Activated T-helper 2 cell treated with anti-CD3 and anti-CD28 coated beads, Interferon-gamma antibody, Interleukin-2, Interleukin-4, amounts not matched to agents 10 μg/mL and 5 μg/mL and 100 μg/mL, durations not matched to agents 14 hours and 24 hours and 36 hours (primary cell): ENCODE data around the gene WDFY4. TPM values are rescaled to one million over a fixed set of nuclear protein-coding genes. Genes with fewer than 3 reads are reported as not detected.
"Not testable (repeated sequence)": the region's sequence is repeated elsewhere in the genome, so short reads cannot be mapped to it uniquely, and the experiment has no call there.

Source experiments
- DNase-seq: peaks from one replicate; pipeline ENCODE4 v3.0.0; 2021; ENCODE audit warnings: low spot score
- H3K27ac Mint-ChIP-seq: one replicate; pipeline ENCODE4 v1.8.0; 2021; ENCODE audit warnings: mixed read lengths
- H3K27me3 Mint-ChIP-seq: one replicate; pipeline ENCODE4 v1.8.0; 2021; ENCODE audit warnings: low read depth, mixed read lengths
- H3K36me3 Mint-ChIP-seq: one replicate; pipeline ENCODE4 v1.8.0; 2021; ENCODE audit warnings: low read depth, mixed read lengths
- H3K4me1 Mint-ChIP-seq: one replicate; pipeline ENCODE4 v1.8.0; 2021; ENCODE audit warnings: low read depth, mixed read lengths
- H3K4me3 Mint-ChIP-seq: one replicate; pipeline ENCODE4 v1.8.0; 2021; ENCODE audit warnings: low read depth, mild to moderate bottlenecking, moderate library complexity, mixed read lengths
- H3K9me3 Mint-ChIP-seq: one replicate; pipeline ENCODE4 v1.8.0; 2021; ENCODE audit warnings: mixed read lengths
- intact Hi-C: fragments of 100-400 bp; cut with micrococcal nuclease; formaldehyde crosslinking; loops from one replicate; pipeline ENCODE4 v1.15.1; 2023
- total RNA-seq: library from RNA; stranded (reverse); gene quantifications from 2 replicates; pipeline ENCODE4 v1.2.3, GENCODE V29; 2022

WDFY4 gene
- 0.18 and 0.21 TPM in 2 replicates for total RNA-seq

GRCh38 chr10:48684792-48685623 lies at the start of gene WDFY4:
WDFY4 (plus strand) TSS chr10:48684873; CDS start chr10:48709733, 24,860 bp downstream.
- H3K27me3 Mint-ChIP-seq, result peaks cover 8% of the 10 kb centered on the region
- no peak within 1 kb of the TSS for H3K27ac Mint-ChIP-seq
- H3K9me3 Mint-ChIP-seq, result no peaks in the 10 kb centered on the region
- intact Hi-C loops, result no loop called here
- no peaks in the 10 kb centered on the region for H3K4me1 Mint-ChIP-seq
- DNase-seq, result no peak
- no peaks in the 10 kb centered on the region for H3K36me3 Mint-ChIP-seq
- H3K4me3 Mint-ChIP-seq, result no peak within 1 kb of the TSS

GRCh38 chr10:48634984-48635557 lies 49.6 kb upstream of the WDFY4 start:
- no peak overlapping the region for H3K4me3 Mint-ChIP-seq
- intact Hi-C loops, result no loop called here
- H3K27ac Mint-ChIP-seq, result no peak overlapping the region

GRCh38 chr10:48636231-48636630 lies 48.4 kb upstream of the WDFY4 start:
- peaks cover 17% of the 10 kb centered on the region for H3K4me1 Mint-ChIP-seq
- DNase-seq, result no peak
- intact Hi-C loops, result no loop called here
- peaks cover 36% of the 10 kb centered on the region for H3K27me3 Mint-ChIP-seq
- H3K4me3 Mint-ChIP-seq, result no peak overlapping the region
- no peaks in the 10 kb centered on the region for H3K36me3 Mint-ChIP-seq
- no peak overlapping the region for H3K27ac Mint-ChIP-seq
- peaks cover 12% of the 10 kb centered on the region for H3K9me3 Mint-ChIP-seq

More at GRCh38 chr10:48634984-48635557, 49.6 kb upstream of the WDFY4 start:
- Mint-ChIP-seq H3K4me1 (peaks cover 17% of the 10 kb centered on the region), H3K27me3 (peaks cover 39% of the 10 kb centered on the region), H3K36me3 (no peaks in the 10 kb centered on the region), H3K9me3 (peaks cover 3% of the 10 kb centered on the region)
- DNase-seq, result no peak

GRCh38 chr10:48636901-48637300 lies 47.8 kb upstream of the WDFY4 start:
- Mint-ChIP-seq H3K9me3 (peaks cover 17% of the 10 kb centered on the region), H3K36me3 (no peaks in the 10 kb centered on the region), H3K27ac (no peak overlapping the region), H3K4me1 (peaks cover 17% of the 10 kb centered on the region), H3K27me3 (peaks cover 33% of the 10 kb centered on the region), H3K4me3 (no peak overlapping the region)
- no peak for DNase-seq
- intact Hi-C loops, result no loop called here

GRCh38 chr10:48638158-48638557 lies 46.5 kb upstream of the WDFY4 start:
- H3K36me3 Mint-ChIP-seq, result no peaks in the 10 kb centered on the region

GRCh38 chr10:48638739-48639527 lies 45.7 kb upstream of the WDFY4 start:
- Mint-ChIP-seq H3K27me3 (peaks cover 23% of the 10 kb centered on the region), H3K4me3 (no peak overlapping the region), H3K27ac (no peak overlapping the region), H3K36me3 (no peaks in the 10 kb centered on the region), H3K9me3 (peaks cover 18% of the 10 kb centered on the region), H3K4me1 (peaks cover 10% of the 10 kb centered on the region)
- DNase-seq, result no peak
- intact Hi-C loops, result no loop called here

More at GRCh38 chr10:48638158-48638557, 46.5 kb upstream of the WDFY4 start:
- intact Hi-C loops, result no loop called here
- H3K9me3 Mint-ChIP-seq, result peaks cover 18% of the 10 kb centered on the region
- H3K4me1 Mint-ChIP-seq, result peaks cover 17% of the 10 kb centered on the region
- H3K27me3 Mint-ChIP-seq, result peaks cover 23% of the 10 kb centered on the region
- DNase-seq, result no peak
- H3K27ac Mint-ChIP-seq, result no peak overlapping the region
- H3K4me3 Mint-ChIP-seq, result no peak overlapping the region

GRCh38 chr10:48639632-48640031 lies 45.0 kb upstream of the WDFY4 start:
- Mint-ChIP-seq H3K27me3 (peaks cover 25% of the 10 kb centered on the region), H3K4me3 (no peak overlapping the region), H3K4me1 (peaks cover 3% of the 10 kb centered on the region), H3K9me3 (peaks cover 18% of the 10 kb centered on the region), H3K27ac (no peak overlapping the region), H3K36me3 (no peaks in the 10 kb centered on the region)
- intact Hi-C loops, result no loop called here
- no peak for DNase-seq

- H3K36me3 Mint-ChIP-seq, result no peaks in the 10 kb centered on the region
- H3K27me3 Mint-ChIP-seq, result peaks cover 30% of the 10 kb centered on the region
- no peaks in the 10 kb centered on the region for H3K4me1 Mint-ChIP-seq
- H3K27ac Mint-ChIP-seq, result no peak overlapping the region
- DNase-seq, result no peak
- H3K4me3 Mint-ChIP-seq, result no peak overlapping the region
- H3K9me3 Mint-ChIP-seq, result peaks cover 18% of the 10 kb centered on the region
- intact Hi-C loops, result no loop called here
These were observed 44.3 kb upstream of the WDFY4 start for GRCh38 chr10:48640326-48640725.

- H3K4me1 Mint-ChIP-seq, H3K36me3 Mint-ChIP-seq, intact Hi-C loops, H3K4me3 Mint-ChIP-seq, H3K27ac Mint-ChIP-seq, DNase-seq: not testable (repeated sequence)
- Mint-ChIP-seq H3K27me3 (peaks cover 34% of the 10 kb centered on the region), H3K9me3 (peaks cover 18% of the 10 kb centered on the region)
These were observed 43.5 kb upstream of the WDFY4 start for GRCh38 chr10:48641099-48641690.

- intact Hi-C loops, result no loop called here
- peaks cover 11% of the 10 kb centered on the region for H3K9me3 Mint-ChIP-seq
- H3K27ac Mint-ChIP-seq, result no peak overlapping the region
- no peak for DNase-seq
- H3K27me3 Mint-ChIP-seq, result peaks cover 16% of the 10 kb centered on the region
- no peak overlapping the region for H3K4me3 Mint-ChIP-seq
- H3K36me3 Mint-ChIP-seq, result no peaks in the 10 kb centered on the region
- peaks cover 3% of the 10 kb centered on the region for H3K4me1 Mint-ChIP-seq
These were observed 39.1 kb upstream of the WDFY4 start for GRCh38 chr10:48645600-48645999.

GRCh38 chr10:48647073-48647472 lies 37.6 kb upstream of the WDFY4 start:
- DNase-seq, intact Hi-C loops, H3K36me3 Mint-ChIP-seq, H3K4me3 Mint-ChIP-seq, H3K4me1 Mint-ChIP-seq, H3K27ac Mint-ChIP-seq, H3K9me3 Mint-ChIP-seq: not testable (repeated sequence)
- peaks cover 22% of the 10 kb centered on the region for H3K27me3 Mint-ChIP-seq

GRCh38 chr10:48648172-48648942 lies 36.3 kb upstream of the WDFY4 start:
- intact Hi-C loops, result no loop called here
- H3K4me1 Mint-ChIP-seq, result peaks cover 3% of the 10 kb centered on the region
- H3K4me3 Mint-ChIP-seq, result no peak overlapping the region
- DNase-seq, result no peak
- H3K9me3 Mint-ChIP-seq, result no peaks in the 10 kb centered on the region
- H3K36me3 Mint-ChIP-seq, result no peaks in the 10 kb centered on the region
- H3K27ac Mint-ChIP-seq, result no peak overlapping the region
- peaks cover 25% of the 10 kb centered on the region for H3K27me3 Mint-ChIP-seq
